GM19328 (cell line): ENCODE results near the gene DACT3.
A peak's percentile ranks its signal among the peaks of the same experiment; 100 is the strongest.

Experiments
- ATAC-seq: cut with Tn5 transposase; IDR thresholded peaks from one replicate; pipeline ENCODE4 v1.9.1; 2021; ENCODE audit warnings: mild to moderate bottlenecking, moderate library complexity; ENCODE audit not compliant: unreplicated experiment

Gene DACT3, protein sequence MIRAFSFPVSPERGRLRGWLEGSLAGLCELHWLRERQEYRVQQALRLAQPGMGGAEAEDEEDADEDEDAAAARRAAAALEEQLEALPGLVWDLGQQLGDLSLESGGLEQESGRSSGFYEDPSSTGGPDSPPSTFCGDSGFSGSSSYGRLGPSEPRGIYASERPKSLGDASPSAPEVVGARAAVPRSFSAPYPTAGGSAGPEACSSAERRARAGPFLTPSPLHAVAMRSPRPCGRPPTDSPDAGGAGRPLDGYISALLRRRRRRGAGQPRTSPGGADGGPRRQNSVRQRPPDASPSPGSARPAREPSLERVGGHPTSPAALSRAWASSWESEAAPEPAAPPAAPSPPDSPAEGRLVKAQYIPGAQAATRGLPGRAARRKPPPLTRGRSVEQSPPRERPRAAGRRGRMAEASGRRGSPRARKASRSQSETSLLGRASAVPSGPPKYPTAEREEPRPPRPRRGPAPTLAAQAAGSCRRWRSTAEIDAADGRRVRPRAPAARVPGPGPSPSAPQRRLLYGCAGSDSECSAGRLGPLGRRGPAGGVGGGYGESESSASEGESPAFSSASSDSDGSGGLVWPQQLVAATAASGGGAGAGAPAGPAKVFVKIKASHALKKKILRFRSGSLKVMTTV

DNA sequence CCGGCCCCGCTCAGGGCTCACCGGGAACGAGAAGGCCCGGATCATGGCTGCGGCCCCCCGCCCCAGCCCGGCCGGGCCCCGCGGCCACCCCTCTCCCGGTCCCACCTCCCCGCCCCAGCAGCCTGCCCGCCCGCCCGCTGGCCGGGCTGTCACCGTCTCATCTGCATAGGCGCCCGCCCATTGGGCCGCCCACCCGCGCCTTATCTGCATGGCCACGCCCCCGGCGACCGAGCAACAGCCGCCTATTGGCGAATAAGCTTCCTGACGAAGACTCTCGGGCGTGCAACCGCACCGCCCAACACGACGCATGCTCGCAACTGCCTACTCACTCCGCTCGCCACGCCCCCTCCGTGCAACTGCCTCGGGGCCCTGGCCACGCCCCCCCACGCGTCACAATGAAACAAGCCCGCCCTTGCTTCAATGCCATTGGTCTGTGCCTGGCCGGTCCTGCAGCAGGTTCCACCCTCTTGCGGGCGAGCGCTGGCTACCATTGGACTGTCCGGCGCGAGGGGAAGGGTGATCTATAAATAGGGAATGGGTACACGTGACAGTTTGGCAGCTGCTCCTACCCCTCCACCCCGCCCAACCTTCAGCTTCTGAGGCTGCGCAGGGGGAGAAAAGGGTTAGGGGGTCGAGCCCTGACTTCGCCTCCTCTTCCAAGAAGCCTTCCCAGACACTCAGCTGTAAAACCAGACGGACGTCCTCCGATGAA lies at the start of gene DACT3:
Gene DACT3 (minus strand): TSS at position 163 of the 712 bp plus-strand sequence. CDS start 118 bp downstream, at position 45.
- ATAC-seq = peak; percentile 90

DNA sequence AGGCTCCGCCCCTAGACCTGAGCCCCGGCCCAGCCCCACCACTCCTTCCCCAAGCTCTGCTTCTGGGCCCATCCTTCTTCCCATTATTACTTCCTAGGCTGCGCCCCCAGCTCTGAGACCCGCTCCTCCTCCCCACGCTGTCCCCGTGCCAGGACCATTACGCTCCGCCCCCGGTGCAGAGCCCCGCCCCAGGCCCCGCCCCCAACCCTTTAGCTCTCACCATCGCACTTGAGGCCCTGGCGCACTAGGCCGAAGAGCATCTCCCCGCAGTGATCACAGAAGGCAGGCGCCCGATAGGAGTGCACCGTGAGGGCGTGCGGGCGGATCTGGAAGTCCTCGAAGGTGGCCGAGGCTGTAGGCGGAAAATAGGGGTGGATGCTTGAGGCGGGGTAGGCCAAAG lies 49.7 kb upstream of the DACT3 start:
- no peak for ATAC-seq

DNA sequence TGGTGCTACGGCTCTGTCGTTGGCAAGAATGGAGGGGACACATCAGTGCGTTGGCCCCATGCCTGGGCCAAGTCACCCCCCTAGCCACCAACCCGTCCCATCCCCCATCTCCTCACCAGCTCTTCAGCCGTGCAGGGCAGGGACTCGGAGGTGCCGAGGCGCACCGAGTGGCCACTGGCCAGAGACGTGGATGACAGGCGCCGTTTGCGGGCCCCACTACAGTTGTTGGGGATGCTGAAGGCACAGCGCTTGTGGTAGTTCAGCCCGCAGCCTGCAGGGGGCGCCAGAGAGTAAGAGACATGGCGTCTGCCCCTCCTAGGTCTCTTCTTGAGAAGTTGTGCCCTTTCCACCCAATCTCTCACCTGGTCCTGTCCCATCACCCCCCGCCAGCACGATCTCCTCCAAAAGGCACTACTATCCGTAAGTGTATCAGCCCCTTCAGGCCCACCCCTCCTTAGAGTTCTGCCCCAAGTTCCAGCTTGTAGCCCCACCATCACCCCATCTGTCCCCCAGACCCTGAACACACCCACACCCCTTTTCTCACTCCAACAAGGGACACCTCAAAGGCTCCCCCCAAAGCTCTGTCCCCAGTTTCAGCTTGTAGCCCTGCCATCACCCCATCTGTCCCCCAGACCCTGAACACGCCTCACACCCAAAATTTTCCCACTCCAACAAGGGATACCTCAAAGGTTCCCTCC lies 43.5 kb upstream of the DACT3 start:
- ATAC-seq = no peak

DNA sequence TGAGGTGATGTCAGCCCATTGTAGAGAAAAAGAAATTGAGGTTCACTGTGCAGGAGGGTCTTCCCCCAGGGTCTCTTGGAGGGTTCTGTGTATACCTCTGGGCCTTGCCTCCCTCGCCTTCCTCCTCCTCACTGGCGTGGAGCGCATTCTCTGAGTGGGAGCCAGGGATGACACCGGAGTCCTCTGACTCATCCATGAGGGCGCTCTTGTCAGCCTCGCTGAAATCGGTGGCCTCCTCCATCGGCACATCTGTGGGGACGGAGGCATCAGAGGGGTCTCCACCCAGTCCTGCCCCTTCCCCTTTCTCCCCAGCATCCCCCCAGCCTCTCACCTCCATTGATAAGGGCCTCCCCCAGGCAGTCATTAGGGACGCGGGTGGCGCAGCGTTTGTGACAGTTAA lies 39.7 kb upstream of the DACT3 start:
- no peak for ATAC-seq

GRCh38 chr19:46698395-46699321 lies 37.7 kb upstream of the DACT3 start:
- no peak for ATAC-seq

DNA sequence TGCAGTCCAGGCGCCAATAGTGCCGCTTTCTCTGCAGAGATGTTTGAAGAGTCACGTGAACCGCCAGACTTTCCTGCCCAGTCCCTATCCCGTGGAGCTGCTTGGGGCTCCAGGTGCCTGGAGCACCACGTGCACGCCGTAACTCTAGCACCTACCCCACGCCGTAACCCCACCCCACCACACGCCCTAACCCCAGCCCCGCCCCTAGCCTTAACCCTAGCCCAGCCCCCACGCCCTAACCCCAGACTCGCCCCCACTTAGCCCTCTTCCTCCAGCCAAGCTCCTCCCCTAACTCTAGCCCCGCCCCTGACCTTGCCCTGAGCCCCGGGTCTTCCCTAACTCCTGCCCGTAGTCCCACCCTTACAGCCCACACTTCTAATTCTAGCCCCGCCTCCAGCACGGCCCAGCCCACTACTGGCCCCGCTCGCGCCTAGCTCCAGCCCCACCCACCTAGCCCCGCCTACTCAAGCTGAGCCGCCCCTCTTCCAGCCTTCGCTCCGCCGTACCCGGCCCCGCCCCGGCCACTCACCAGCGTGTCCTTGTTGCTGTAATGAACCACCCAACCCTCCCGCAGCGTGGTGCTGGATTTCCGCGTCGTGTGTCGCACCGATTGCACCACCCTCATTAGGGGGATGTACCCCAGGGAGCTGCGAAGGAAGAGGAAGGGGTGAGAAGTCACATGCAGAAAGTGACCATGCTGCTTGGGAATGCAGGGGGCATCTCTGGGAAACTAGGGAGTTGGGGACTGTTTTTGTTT lies 36.4 kb upstream of the DACT3 start:
- ATAC-seq = no peak

GRCh38 chr19:46696866-46697203 lies 35.9 kb upstream of the DACT3 start:
- no peak for ATAC-seq

GRCh38 chr19:46696052-46696451 lies 35.1 kb upstream of the DACT3 start:
- ATAC-seq = no peak

DNA sequence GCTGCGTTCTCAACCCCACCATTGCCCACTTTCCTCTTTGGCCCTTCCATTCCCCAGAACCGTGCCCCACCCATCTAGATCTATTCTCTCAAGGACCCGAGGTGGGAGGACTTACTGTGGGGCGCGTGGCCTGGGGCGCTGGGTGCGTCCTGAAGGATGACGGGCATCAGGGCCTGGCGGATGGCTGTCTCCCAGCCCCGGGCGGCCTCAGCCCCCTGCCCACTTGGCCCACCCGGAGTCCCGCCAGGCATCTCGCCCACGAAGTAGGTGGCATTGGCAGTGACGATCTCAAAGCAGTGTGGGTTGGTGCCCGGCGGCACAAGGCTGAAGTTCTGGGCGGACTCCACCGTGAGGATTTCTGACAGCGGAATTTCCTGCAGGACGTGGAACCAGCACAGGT lies 32.8 kb upstream of the DACT3 start:
- ATAC-seq = no peak

DNA sequence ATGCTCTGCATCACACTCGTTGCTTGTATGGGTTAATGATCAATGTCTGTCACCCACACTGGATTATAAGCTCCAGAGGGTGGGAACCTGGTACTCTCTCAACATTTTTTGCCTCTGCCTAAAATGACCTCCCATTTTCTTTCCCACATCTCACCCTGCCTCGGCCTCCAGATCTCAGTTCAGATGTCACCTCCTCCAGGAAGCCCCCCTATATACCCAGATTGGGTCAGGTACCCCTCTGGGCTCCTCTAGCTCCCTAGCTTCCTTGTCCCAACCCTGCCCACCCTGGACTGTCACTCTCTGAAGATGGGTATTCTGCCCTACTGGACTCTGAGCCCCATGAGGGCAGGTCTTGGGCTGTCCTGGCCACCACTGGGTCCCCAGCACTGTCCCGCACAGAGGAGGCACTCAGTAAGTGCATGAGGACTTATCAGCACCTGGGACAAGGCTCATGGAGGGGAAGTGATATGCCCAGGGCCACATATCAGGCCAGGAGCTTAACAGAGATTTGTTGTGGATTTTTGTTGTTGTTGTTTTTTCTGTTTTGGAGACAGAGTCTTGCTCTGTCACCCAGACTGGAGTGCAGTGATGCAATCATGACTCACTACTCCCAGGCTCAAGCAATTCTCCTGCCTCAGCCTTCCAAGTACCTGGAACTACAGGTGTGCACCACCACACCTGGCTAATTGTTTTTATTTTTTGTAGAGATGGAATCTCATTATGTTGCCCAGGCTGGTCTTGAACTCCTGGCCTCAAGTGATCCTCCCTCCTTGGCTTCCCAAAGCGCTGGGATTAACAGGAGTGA lies 32.1 kb upstream of the DACT3 start:
- no peak for ATAC-seq

GRCh38 chr19:46691948-46692347 lies 31.0 kb upstream of the DACT3 start:
- no peak for ATAC-seq

DNA sequence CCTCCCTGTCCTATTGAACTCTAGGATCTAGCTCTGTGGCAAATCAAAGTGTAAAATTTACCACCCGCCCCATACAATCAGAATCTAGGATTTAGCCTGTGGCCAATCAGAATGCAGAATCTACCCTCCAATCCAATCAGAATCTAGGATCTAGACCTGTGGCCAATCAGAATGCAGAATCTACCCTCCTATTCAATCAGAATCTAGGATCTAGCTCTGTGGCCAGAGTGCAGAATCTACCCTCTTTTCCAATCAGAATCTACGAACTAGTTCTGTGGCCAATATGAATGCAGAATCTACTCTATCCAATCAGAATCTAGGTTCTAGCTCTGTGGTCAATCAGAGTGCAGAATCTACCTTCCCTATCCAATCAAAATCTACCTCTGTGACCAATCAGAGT lies 30.1 kb upstream of the DACT3 start:
- no peak for ATAC-seq

- no peak for ATAC-seq
These were observed 28.4 kb upstream of the DACT3 start for GRCh38 chr19:46689358-46689757.

DNA sequence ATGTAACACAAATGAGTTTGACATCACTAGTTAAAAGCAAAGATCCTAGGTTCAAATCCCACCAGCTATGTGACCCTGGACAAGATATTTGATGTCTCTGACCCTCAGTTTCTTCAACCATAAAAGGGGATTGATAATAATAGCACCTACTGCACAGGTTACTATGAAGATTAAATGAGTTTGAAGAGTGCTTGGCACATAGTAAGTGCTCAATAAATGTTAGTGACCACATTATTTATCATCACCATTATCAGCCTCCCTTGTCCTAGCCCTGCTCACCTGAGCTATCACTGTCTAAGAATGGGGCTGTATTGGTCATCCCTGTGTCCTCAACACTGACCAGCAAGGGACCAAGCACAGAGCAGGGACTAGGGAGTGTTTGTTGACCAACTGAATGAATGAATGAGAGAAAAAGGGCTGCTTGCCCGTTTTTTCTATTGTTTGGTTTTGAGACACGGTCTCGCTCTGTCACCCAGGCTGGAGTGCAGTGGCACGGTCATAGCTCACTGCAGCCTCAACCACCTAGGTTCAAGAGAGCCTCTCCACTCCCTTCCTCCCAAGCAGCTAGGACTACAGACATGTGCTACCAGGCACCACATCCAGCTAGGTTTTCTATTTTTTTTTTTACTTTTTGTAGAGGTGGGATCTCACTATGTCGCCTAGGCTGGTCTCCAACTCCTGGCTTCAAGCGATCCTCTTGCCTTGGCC lies 26.6 kb upstream of the DACT3 start:
- ATAC-seq = no peak

DNA sequence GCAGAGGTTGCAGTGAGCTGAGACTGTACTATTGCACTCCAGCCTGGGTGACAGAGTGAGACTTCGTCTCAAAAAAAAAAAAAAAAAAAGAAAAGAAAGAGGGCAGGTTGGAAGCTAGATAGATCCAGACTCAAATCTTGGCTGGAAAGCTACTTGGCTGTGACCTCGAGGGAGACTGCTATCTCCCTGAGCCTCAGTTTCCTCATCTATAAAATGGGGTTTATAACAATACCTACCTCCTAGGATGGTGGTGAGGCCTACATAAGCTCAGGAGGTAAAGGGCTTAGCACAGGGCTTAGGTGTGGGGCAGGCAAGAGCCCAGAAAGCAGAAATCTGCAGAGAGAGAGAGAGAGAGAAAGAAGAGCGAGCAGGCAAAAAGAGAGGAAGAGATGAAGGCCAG lies 24.2 kb upstream of the DACT3 start:
- ATAC-seq = no peak

- ATAC-seq = no peak
These were observed 17.2 kb upstream of the DACT3 start for GRCh38 chr19:46678110-46678732.

GRCh38 chr19:46674416-46675178 lies 13.6 kb upstream of the DACT3 start:
- no peak for ATAC-seq
